Left renal pelvis (tissue), 4 donors: ENCODE results near the gene MTMR1. TPM values are rescaled to one million over a fixed set of nuclear protein-coding genes. Genes with fewer than 3 reads are reported as not detected.
A peak's percentile ranks its signal among the peaks of the same experiment; 100 is the strongest.

Source experiments
- DNase-seq, 4 donors: peaks; one replicate each; pipeline ENCODE4 v3.0.0-alpha.2; 2013; ENCODE audit warnings: low read depth in 4 of 4, low spot score in 3 of 4
- polyA plus RNA-seq, 4 donors: library from polyadenylated mRNA; unstranded; fragments of 120-200 nt; gene quantifications; one replicate each; pipeline ENCODE4 v1.2.1, GENCODE V29; 2013; ENCODE audit not compliant: insufficient read length in 4 of 4

MTMR1 gene
- polyA plus RNA-seq, 4 donors: 20.1 to 31.5 (median 26.9) TPM

- DNase-seq: no peak
These were observed 68.1 kb downstream of the MTMR1 start for GRCh38 chrX:150761176-150761818.

GRCh38 chrX:150761819-150762216, 68.6 kb downstream of the MTMR1 start:
- DNase-seq: no peak

- no peak for DNase-seq
These were observed 69.3 kb downstream of the MTMR1 start for GRCh38 chrX:150762258-150763165.

- no peak for DNase-seq
These were observed 70.2 kb downstream of the MTMR1 start for GRCh38 chrX:150763303-150763797.

GRCh38 chrX:150763810-150764209, 70.6 kb downstream of the MTMR1 start:
- DNase-seq: no peak

- DNase-seq: no peak
These were observed 72.0 kb downstream of the MTMR1 start for GRCh38 chrX:150765237-150765636.

- no peak for DNase-seq
These were observed 72.7 kb downstream of the MTMR1 start for GRCh38 chrX:150765782-150766350.

- no peak for DNase-seq
These were observed 73.3 kb downstream of the MTMR1 start for GRCh38 chrX:150766351-150767044.

- no peak for DNase-seq
These were observed 73.8 kb downstream of the MTMR1 start for GRCh38 chrX:150767045-150767395.

GRCh38 chrX:150767475-150768131, 74.4 kb downstream of the MTMR1 start:
- no peak for DNase-seq

- no peak for DNase-seq
These were observed 74.9 kb downstream of the MTMR1 start for GRCh38 chrX:150768132-150768485.

GRCh38 chrX:150768580-150769190, 75.5 kb downstream of the MTMR1 start:
- DNase-seq: no peak

- no peak for DNase-seq
These were observed 76.2 kb downstream of the MTMR1 start for GRCh38 chrX:150769408-150769807.

GRCh38 chrX:150770623-150771022, 77.4 kb downstream of the MTMR1 start:
- DNase-seq: no peak

GRCh38 chrX:150771116-150771515, 77.9 kb downstream of the MTMR1 start:
- no peak for DNase-seq

GRCh38 chrX:150772150-150772970, 79.2 kb downstream of the MTMR1 start:
- DNase-seq: peak in 3 of 4 donors; percentile 18 to 29 (median 21)

- no peak for DNase-seq
These were observed 79.9 kb downstream of the MTMR1 start for GRCh38 chrX:150773117-150773516.

- no peak for DNase-seq
These were observed 80.4 kb downstream of the MTMR1 start for GRCh38 chrX:150773634-150774033.
